K562 (cell line): ENCODE results near the gene COX15. TPM values are rescaled to one million over a fixed set of nuclear protein-coding genes. Genes with fewer than 3 reads are reported as not detected.

Experiments used
- ATAC-seq: fragments of 200-7000 bp; cut with Tn5 transposase; 3 replicates; pipeline ENCODE4 v1.9.1; 2020; ENCODE audit warnings: moderate library complexity
- BruUV-seq: library from RNA; stranded (reverse); fragments of 400-500 nt; replicated peaks from 2 replicates; lab custom pipeline; 2021; lab: Mats Ljungman, UMichigan
- CTCF ChIA-PET: fragments of 300-600 bp; formaldehyde crosslinking; extraction: SDS; loops from one replicate; lab custom pipeline; 2021; ENCODE audit warnings: low intra/inter-chr PET ratio; lab: Yijun Ruan, JAX
- POLR2A ChIA-PET: fragments of 300-600, 350-650 bp; sonication (Branson Sonifier 250); formaldehyde crosslinking; extraction: SDS; loops from one replicate; lab custom pipeline; 2021; ENCODE audit warnings: antibody characterized with exemption, inconsistent platforms; lab: Yijun Ruan, JAX
- DNase-seq, 4 experiments: peaks; one replicate each; pipeline versions ENCODE4 v3.0.0 to v3.0.0-alpha.2; 2011 to 2018; ENCODE audit warnings: low spot score in 3 of 4, mixed read lengths in 3 of 4; ENCODE audit errors: extremely low read depth in 1 of 4
- FAIRE-seq: peaks from 2 replicates; lab custom pipeline; 2011; peaks lifted over from hg19 to GRCh38; lab: Jason Lieb, UNC
- H2AFZ ChIP-seq: 2 replicates; pipeline ENCODE4 v1.6.0; 2011; ENCODE audit warnings: low read depth, low read length, control low read depth, inconsistent platforms
- H3K27ac ChIP-seq: fragments of 200-600 bp; 3 replicates; pipeline ENCODE4 v1.8.0; 2011; ENCODE audit warnings: low read depth, mild to moderate bottlenecking, control low read depth, inconsistent platforms, low read length, moderate library complexity, mixed read lengths; ENCODE audit errors: extremely low read depth
- H3K27me3 ChIP-seq, 2 experiments: fragments of 300-600 bp in 1 of 2; 2 replicates in 1 of 2; 3 replicates in 1 of 2; pipeline versions ENCODE4 v1.6.0 to v1.8.0; 2011; ENCODE audit warnings: inconsistent platforms in 2 of 2, low read length in 2 of 2, mild to moderate bottlenecking in 1 of 2, mixed read lengths in 1 of 2, moderate library complexity in 1 of 2; ENCODE audit not compliant: control insufficient read depth in 2 of 2, insufficient read depth in 2 of 2
- H3K36me3 ChIP-seq: fragments of 300-600 bp; 3 replicates; pipeline ENCODE4 v1.8.0; 2011; ENCODE audit warnings: mild to moderate bottlenecking, low read length, inconsistent platforms; ENCODE audit not compliant: control insufficient read depth, insufficient read depth
- H3K4me1 ChIP-seq, 2 experiments: fragments of 200-600 bp in 1 of 2; replicated peaks in 1 of 2; 2 replicates in 1 of 2; 3 replicates in 1 of 2; pipeline versions ENCODE4 v1.5.1 to v1.8.0; 2011; ENCODE audit warnings: inconsistent platforms in 2 of 2, low read length in 2 of 2, mild to moderate bottlenecking in 1 of 2, mixed read lengths in 1 of 2, moderate library complexity in 1 of 2; ENCODE audit not compliant: control insufficient read depth in 2 of 2, insufficient read depth in 2 of 2
- H3K4me2 ChIP-seq: 2 replicates; pipeline ENCODE4 v1.6.1; 2011; ENCODE audit warnings: low read length, control low read depth, inconsistent platforms, mixed read lengths; ENCODE audit not compliant: insufficient read depth
- H3K4me3 ChIP-seq: fragments of 200-600 bp; sonication (generic), shearing (Covaris generic); 2 replicates; pipeline ENCODE4 v1.5.1; 2016; ENCODE audit warnings: control low read depth, inconsistent platforms
- H3K79me2 ChIP-seq: fragments of 200-600 bp; 3 replicates; pipeline ENCODE4 v1.8.0; 2011; ENCODE audit warnings: low read length, inconsistent platforms; ENCODE audit not compliant: control insufficient read depth, insufficient read depth
- H3K9ac ChIP-seq, 2 experiments: 2 replicates each; pipeline versions ENCODE4 v1.6.0 to v1.6.1; 2011; ENCODE audit warnings: low read depth in 2 of 2, low read length in 2 of 2, control low read depth in 1 of 2, inconsistent platforms in 1 of 2, mild to moderate bottlenecking in 1 of 2, mixed read lengths in 1 of 2; ENCODE audit not compliant: insufficient read depth in 1 of 2
- H3K9me1 ChIP-seq: one replicate; pipeline ENCODE4 v1.6.0; 2011; ENCODE audit warnings: inconsistent platforms, mild to moderate bottlenecking, low read length, moderate library complexity; ENCODE audit not compliant: control insufficient read depth, insufficient read depth
- H3K9me3 ChIP-seq: replicated peaks from 2 replicates; pipeline ENCODE4 v1.5.1; 2011; ENCODE audit warnings: low read depth, low read length, inconsistent platforms; ENCODE audit not compliant: control insufficient read depth, insufficient read depth
- H4K20me1 ChIP-seq: replicated peaks from 2 replicates; pipeline ENCODE4 v1.6.1; 2011; ENCODE audit warnings: low read length, inconsistent platforms, mixed read lengths; ENCODE audit not compliant: control insufficient read depth, insufficient read depth
- BDP1 ChIP-seq: IDR thresholded peaks from 3 replicates; pipeline ENCODE4 v1.6.1; 2011; ENCODE audit not compliant: insufficient read length, insufficient read depth
- PTTG1 ChIP-seq: fragments of 450-650 bp; IDR thresholded peaks from 2 replicates; pipeline ENCODE4 v1.6.1; 2016; ENCODE audit warnings: low read depth, mild to moderate bottlenecking, missing genetic modification characterization, missing compliant biosample characterization
- RBM39 ChIP-seq: fragments of 200-400 bp; formaldehyde crosslinking; optimal IDR thresholded peaks from 2 replicates; pipeline ENCODE3; 2018; ENCODE audit warnings: low read depth, low read length
- SIN3B ChIP-seq: fragments of 450-650 bp; IDR thresholded peaks from 2 replicates; pipeline ENCODE4 v1.6.1; 2017; ENCODE audit warnings: low read depth, mild to moderate bottlenecking, moderate library complexity
- SMAD3 ChIP-seq: fragments of 450-650 bp; formaldehyde crosslinking; conservative IDR thresholded peaks from 2 replicates; pipeline ENCODE4 v1.4.0; 2020; ENCODE audit warnings: mild to moderate bottlenecking
- ZNF316 ChIP-seq: fragments of 450-650 bp; IDR thresholded peaks from 2 replicates; pipeline ENCODE4 v1.6.1; 2016
- ZNF583 ChIP-seq: fragments of 250-450 bp; sonication (Bioruptor Pico); IDR thresholded peaks from 2 replicates; pipeline ENCODE4 v1.4.0; 2020
- ZNF609 ChIP-seq: sonication (generic); formaldehyde crosslinking; IDR thresholded peaks from 2 replicates; pipeline ENCODE4 v1.8.1; 2023; ENCODE audit warnings: missing genetic modification reagents, mild to moderate bottlenecking, borderline replicate concordance
- ZSCAN32 ChIP-seq: fragments of 450-650 bp; formaldehyde crosslinking; IDR thresholded peaks from 2 replicates; pipeline ENCODE4 v1.4.0; 2020; ENCODE audit warnings: mild to moderate bottlenecking, moderate library complexity
- WGBS: fragments of 100-300 bp; shearing (Covaris generic); methylation state at CpG from one replicate; pipeline ENCODE4 v1.1.6; 2016; ENCODE audit warnings: low coverage, mixed read lengths; ENCODE audit not compliant: insufficient coverage; ENCODE audit errors: missing lambda C conversion rate; 5-methylcytosine and 5-hydroxymethylcytosine counted together
- in situ Hi-C: fragments of 300-500 bp; cut with MboI; formaldehyde crosslinking; loops from 4 replicates; pipeline ENCODE4 v1.15.0; 2018; ENCODE audit warnings: inconsistent platforms, mixed read lengths
- intact Hi-C: fragments of 100-400 bp; cut with micrococcal nuclease; formaldehyde crosslinking; loops from 2 replicates; pipeline ENCODE4 v1.14.2; 2022
- polyA plus RNA-seq, 8 experiments: library from polyadenylated mRNA; depleted of rRNA in 4 of 8; stranded (reverse) in 5 of 8; unstranded in 3 of 8; fragments of >200 nt; fragmentation: Nextera tagmentation in 2 of 8; fragmentation: Illumina TruSeq in 1 of 8; extraction: Ambion mirVana in 2 of 8; extraction: Trizol in 1 of 8; gene quantifications; 2 replicates each; pipeline versions ENCODE4 v1.2.1 to v1.2.3, GENCODE V29; 2011 to 2014; ENCODE audit warnings: inconsistent platforms in 1 of 8, missing spikeins in 1 of 8
- total RNA-seq, 7 experiments: library from RNA; depleted of rRNA in 6 of 7; stranded (reverse); fragments of >200 nt in 6 of 7; fragmentation: Illumina TruSeq in 2 of 7; extraction: Trizol in 2 of 7; gene quantifications; 2 replicates each; pipeline versions ENCODE4 v1.2.1 to v1.2.3, GENCODE V29; 2011 to 2021; ENCODE audit warnings: low replicate concordance in 1 of 7

COX15 gene
- total and polyA plus RNA-seq, 9 of the 15 experiments (the other 6 are each of a cell fraction or from before 2014, with no cell fraction given): 17.4 to 45.1 (median 23.7) TPM

- ChIA-PET CTCF (no interaction called here), POLR2A (no interaction called here)
- TF ChIP-seq ZNF316 (no peak), RBM39 (no peak), ZNF609 (CRISPR knock-in tag) (no peak), PTTG1 (tag) (no peak), SIN3B (no peak), ZSCAN32 (no peak), ZNF583 (CRISPR knock-in tag) (no peak), BDP1 (no peak), SMAD3 (CRISPR knock-in tag) (no peak)
- DNase-seq (no peak), ATAC-seq (no peak), FAIRE-seq (no peak)
- Histone ChIP-seq H2AFZ (no peak overlapping the region), H3K27ac (no peak overlapping the region), H3K36me3 (no peaks in the 10 kb centered on the region), H3K9ac (no peak overlapping the region), H3K4me1 (no peaks in the 10 kb centered on the region; a peak in 1 of 5 replicates), H3K9me1 (no peaks in the 10 kb centered on the region), H3K4me3 (no peak overlapping the region), H4K20me1 (no peaks in the 10 kb centered on the region), H3K79me2 (no peaks in the 10 kb centered on the region), H3K9me3 (no peaks in the 10 kb centered on the region), H3K4me2 (no peak overlapping the region), H3K27me3 (no peaks in the 10 kb centered on the region)
- BruUV-seq: no TSS peak
- 4% methylated on average over 4 of the region's 4 CpGs for WGBS
- in situ Hi-C loops: no loop called here
- intact Hi-C loops: no loop called here
Measured at GRCh38 chr10:99770408-99771045, 38.6 kb upstream of the COX15 start.
